Kidney capillary endothelial cell (primary cell): ENCODE measurements around the gene CD44.
"Not testable (repeated sequence)": the region's sequence is repeated elsewhere in the genome, so short reads cannot be mapped to it uniquely, and the experiment has no call there.

Experiments used
- DNase-seq: peaks from one replicate; pipeline ENCODE4 v3.0.0-alpha.2; 2018; ENCODE audit warnings: low spot score

CD44 gene

GRCh38 chr11:35138943-35139721 is at the start of gene CD44:
TSS of gene CD44 (plus strand) at chr11:35139171. CDS start at chr11:35139304, 133 bp downstream.
- no peak for DNase-seq

GRCh38 chr11:35089666-35090065 is 49.3 kb upstream of the CD44 start:
- no peak for DNase-seq

GRCh38 chr11:35090125-35090524 is 48.8 kb upstream of the CD44 start:
- no peak for DNase-seq

- not testable (repeated sequence) for DNase-seq
Observed at GRCh38 chr11:35090991-35091390, 48.0 kb upstream of the CD44 start.

GRCh38 chr11:35096723-35097122 is 42.2 kb upstream of the CD44 start:
- no peak for DNase-seq

GRCh38 chr11:35097814-35098455 is 41.0 kb upstream of the CD44 start:
- DNase-seq, result no peak

- no peak for DNase-seq
Observed at GRCh38 chr11:35098855-35099254, 40.1 kb upstream of the CD44 start.

GRCh38 chr11:35099278-35100012 is 39.5 kb upstream of the CD44 start:
- no peak for DNase-seq

GRCh38 chr11:35100013-35100383 is 39.0 kb upstream of the CD44 start:
- no peak for DNase-seq

GRCh38 chr11:35101223-35101622 is 37.7 kb upstream of the CD44 start:
- DNase-seq, result no peak

GRCh38 chr11:35102267-35102666 is 36.7 kb upstream of the CD44 start:
- DNase-seq, result no peak

GRCh38 chr11:35103366-35104208 is 35.4 kb upstream of the CD44 start:
- DNase-seq, result no peak

GRCh38 chr11:35104655-35105054 is 34.3 kb upstream of the CD44 start:
- no peak for DNase-seq

GRCh38 chr11:35105319-35106079 is 33.5 kb upstream of the CD44 start:
- no peak for DNase-seq

- no peak for DNase-seq
Observed at GRCh38 chr11:35106595-35106994, 32.4 kb upstream of the CD44 start.

GRCh38 chr11:35107861-35108260 is 31.1 kb upstream of the CD44 start:
- no peak for DNase-seq

- not testable (repeated sequence) for DNase-seq
Observed at GRCh38 chr11:35108336-35108735, 30.6 kb upstream of the CD44 start.

GRCh38 chr11:35109041-35109440 is 29.9 kb upstream of the CD44 start:
- no peak for DNase-seq

GRCh38 chr11:35109827-35110226 is 29.1 kb upstream of the CD44 start:
- no peak for DNase-seq

GRCh38 chr11:35111161-35112055 is 27.6 kb upstream of the CD44 start:
- DNase-seq, result no peak
